CD4-positive, alpha-beta T cell treated with Interferon gamma for 1 hour (primary cell): ENCODE data around the gene ZNF442.
"Not testable (repeated sequence)": the region's sequence is repeated elsewhere in the genome, so short reads cannot be mapped to it uniquely, and the experiment has no call there.

Experiments used
- DNase-seq: peaks from one replicate; pipeline ENCODE4 v3.0.0-alpha.2; 2020

The ZNF442 gene

DNA sequence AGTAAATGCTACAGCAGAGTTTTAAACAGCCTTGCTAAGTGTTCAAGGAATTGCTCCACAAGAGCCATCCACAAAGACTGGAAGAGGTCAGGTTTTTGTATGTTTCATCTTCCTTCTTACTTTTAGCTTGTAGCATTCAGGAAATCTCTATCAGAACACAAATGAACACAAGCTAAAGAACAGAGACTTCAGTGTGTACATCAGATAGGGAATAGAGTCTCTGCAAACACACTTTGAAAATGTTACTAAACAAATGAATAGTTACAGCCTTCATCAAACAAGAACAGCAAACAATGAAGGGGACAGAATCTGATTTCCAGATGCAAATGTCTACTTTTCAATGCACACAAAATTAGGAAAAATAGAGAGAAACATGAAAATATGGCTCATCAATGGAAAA lies 39.8 kb downstream of the ZNF442 start:
- no peak for DNase-seq

GRCh38 chr19:12318782-12319413 lies 46.6 kb downstream of the ZNF442 start:
- no peak for DNase-seq

DNA sequence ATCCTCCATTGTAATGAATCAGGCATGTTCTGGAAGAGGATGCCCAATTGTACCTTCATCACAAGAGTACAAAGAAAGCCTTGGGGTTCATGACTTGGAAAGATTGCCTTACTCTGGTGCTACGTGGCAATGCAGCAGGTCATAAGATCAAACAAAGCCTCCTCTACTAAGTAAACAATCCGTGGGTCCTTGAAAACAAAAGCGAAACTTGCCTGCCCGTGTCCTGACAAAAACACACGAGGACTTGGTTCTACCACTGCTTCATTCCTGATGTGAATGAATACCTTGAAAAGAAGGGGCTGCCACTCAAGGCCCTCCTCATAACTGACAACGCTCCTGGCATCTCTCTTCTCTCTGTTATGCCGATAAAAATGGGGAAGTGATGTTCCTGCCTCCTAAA lies 50.9 kb downstream of the ZNF442 start:
- DNase-seq, result no peak

DNA sequence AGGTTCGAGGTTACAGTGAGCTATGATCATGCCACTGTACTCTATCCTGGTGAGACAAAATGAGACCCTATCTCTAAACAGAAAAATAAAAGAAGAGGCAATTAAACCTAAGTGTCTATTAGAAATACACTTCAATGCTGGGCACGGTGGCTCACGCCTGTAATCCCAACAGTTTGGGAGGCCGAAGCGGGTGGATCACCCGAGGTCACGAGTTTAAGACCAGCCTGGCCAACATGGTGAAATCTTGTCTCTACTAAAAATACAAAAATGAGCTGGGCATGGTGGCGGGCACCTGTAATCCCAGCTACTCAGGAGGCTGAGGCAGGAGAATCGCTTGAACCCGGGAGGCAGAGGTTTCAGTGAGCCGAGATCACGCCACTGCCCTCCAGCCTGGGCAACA lies 56.6 kb downstream of the ZNF442 start:
- DNase-seq, result not testable (repeated sequence)
